Epidermal melanocyte (primary cell): ENCODE results near the gene GPR6.

Experiments
- DNase-seq: peaks from one replicate; pipeline ENCODE4 v3.0.0; 2011; ENCODE audit warnings: low spot score; ENCODE audit not compliant: insufficient read length

The GPR6 gene, protein sequence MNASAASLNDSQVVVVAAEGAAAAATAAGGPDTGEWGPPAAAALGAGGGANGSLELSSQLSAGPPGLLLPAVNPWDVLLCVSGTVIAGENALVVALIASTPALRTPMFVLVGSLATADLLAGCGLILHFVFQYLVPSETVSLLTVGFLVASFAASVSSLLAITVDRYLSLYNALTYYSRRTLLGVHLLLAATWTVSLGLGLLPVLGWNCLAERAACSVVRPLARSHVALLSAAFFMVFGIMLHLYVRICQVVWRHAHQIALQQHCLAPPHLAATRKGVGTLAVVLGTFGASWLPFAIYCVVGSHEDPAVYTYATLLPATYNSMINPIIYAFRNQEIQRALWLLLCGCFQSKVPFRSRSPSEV

DNA sequence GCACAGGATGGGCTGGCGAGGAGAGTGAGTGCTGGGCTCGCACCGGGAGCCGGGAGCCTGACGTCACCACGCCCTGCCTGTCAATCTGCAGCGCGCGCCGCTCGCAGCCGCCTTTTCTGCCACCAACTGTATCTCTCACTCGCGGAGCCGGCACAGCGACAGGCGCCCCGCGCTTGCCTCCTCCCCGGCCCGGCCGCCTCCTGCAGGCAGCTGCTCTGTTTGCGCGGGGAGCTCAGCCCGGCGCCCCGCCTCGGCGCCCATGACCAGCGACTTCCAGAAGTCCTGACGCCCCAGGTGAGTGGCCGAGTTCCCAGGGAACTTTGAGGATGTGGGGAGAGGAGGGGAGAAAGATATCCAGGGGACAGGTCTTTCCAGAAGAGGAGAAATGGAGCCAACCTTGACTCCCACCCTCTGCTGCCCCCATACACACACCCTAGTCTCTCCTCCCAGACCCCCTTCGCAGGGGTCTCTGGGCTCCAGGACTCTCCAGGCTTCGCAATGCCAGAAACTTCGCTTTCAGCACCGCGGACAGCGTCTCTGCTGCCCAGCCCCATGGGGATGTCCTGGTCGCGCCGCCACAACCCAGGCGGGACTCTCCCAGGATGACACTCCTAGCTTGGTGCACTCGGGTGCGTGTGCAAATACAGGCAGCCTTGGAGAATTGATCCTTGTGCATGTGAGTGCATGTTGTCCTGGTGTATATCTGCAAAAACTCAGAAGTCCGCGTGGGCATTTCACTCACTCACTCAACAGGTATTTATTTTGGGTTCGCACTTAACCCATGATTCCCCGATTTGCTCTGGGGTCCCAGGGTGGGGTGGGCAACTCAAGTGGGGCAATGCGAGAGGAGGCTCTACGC lies at the start of gene GPR6:
Gene GPR6, plus strand, starts transcription at position 138 of the 859 bp plus-strand sequence. CDS start 802 bp downstream, outside the sequence.
- no peak for DNase-seq

DNA sequence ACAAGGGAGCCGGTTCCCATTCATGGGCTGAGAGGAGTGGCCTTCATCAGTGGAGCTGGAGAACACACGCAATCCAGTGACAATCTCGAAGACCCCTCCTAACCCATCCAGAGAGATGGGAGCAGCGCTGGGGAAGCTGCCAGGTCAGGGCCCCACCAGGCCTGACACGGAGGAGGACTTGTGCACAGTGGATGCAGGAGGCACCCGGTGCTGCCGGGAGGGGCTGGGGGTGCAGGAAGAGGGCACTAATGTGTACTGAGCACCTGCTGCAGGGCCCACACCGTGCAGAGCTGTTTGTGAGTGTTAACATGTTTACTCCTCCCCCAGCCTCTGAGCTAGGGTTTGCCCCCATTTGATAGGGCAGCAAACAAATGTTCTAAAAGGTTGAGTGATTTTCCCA lies 43.8 kb upstream of the GPR6 start:
- no peak for DNase-seq

DNA sequence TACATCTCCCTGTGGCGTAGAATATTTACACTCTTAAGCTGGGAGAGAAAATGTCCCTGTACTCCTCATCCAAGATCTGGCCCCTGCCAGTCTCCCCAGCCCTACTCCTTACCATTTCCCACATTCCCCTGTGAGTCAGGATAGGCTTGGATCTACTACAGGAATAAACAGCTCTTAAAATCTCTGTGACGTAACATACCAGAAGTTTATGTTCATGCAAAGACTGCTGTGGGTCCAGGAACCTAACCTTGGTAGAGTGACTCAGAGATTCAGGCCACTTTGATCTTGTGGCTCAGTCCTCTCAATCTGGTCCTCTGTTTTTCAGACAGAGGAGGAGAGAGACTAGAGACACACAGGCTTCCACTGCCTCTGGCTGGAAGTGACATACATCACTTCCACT lies 38.5 kb upstream of the GPR6 start:
- DNase-seq, result no peak

DNA sequence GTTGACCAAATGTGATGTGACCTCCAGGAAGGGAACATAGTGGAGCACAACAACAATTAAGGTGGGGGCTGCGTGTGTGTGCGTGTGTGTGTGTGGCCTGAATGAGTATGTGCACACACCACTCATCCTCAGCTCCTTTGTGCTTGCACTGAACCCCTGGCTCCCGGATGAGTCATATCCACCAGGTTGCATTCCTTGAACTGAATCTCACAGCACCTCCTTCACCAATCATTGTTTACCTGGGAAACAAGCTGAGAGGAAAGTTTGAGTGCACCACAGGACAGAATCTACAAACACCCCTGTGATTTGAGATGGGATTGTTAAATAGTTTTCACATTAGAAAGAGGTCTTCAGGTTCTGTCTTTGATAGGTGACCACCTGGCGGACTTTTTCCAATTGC lies 33.7 kb upstream of the GPR6 start:
- no peak for DNase-seq

DNA sequence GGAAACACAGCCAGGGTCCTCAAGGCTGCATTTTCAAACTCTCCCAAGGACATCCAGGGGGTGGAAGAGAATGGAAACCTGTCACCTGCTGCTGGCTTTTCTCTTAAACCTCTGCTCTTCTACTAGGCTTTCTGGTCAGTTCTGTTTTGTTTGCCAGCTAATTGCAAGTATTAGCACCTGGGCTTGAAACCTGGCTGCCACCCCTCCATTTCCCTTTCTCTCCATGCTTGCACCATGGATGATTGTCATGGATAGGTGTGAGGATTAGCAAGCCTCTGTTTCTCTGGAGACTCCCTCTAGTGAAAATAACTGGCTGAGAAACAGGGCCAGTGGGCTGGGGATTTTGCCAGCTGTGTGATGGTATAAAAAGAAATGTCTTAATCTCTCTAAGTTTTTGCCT lies 33.0 kb upstream of the GPR6 start:
- DNase-seq, result no peak

DNA sequence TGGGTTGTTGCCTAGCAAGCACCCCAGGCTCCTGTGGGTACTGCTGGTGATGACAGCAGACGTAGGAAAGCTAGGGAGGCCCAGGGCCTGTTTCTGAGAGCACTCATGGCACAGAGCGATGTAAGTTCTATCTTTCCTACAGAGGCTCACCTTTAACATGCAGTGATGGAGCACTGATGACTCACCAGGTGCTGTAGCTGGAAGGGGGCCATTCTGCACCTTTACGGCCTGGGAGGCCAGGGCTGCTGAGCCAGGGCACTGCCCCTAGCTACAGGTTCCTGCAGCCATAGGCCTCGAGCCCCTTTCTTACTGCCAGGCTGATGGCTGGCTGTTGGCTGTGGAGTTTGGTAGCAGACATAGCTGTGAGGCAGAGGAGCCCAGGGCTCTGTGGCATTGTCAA lies 31.1 kb upstream of the GPR6 start:
- DNase-seq, result no peak

DNA sequence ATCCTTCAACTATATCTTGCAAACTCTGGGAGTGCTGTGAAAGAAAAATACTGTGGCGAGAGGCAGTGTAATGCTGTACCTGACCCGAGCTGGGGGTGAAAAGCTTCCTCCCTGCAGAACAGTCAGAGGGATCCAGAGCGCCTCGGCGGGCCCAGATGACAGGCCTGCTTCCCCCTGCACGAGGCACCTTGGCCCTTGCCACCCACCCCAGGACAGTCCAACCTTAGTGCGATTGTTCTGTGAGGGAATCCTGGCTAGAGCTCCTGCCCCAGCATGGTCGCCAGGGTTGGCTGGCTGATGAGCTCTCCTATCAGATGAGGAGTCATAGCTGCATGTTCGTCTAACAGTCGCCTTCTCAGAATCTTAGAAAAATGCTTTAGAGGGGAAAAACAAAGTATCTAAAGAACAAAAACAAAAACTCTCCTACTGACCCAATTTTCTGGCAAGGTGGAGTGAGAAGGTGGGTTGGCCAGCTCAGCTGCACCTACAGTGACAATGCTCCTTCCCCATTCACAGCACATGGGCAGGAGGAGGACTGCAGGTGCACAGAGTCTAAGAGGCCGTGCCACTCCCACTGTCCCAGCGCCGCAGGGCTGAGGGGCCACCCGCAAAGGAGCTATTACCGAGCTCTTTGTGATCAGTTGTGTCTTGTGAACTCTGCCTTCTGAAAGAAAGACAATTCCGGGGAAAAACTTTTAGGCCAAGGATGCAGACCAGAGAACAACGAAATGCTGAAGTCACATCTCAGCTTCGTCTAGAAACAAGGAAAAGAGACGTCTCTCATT lies 28.6 kb upstream of the GPR6 start:
- no peak for DNase-seq

DNA sequence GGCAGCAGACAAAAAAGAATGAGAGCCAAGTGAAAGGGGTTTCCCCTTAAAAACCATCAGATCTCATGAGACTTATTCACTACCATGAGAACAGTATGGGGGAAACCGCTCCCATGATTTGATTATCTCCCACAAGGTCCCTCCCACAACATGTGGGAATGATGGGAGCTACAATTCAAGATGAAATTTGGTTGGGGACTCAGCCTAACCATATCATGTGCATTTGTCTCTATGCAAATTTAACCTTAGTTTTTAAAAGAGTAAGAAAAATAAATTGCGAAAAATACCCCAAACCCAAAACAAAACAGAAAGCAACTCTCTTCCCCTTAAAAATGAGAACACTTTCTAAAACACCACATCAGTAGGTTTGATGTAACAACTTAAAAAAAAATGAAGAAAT lies 22.6 kb upstream of the GPR6 start:
- DNase-seq, result no peak

DNA sequence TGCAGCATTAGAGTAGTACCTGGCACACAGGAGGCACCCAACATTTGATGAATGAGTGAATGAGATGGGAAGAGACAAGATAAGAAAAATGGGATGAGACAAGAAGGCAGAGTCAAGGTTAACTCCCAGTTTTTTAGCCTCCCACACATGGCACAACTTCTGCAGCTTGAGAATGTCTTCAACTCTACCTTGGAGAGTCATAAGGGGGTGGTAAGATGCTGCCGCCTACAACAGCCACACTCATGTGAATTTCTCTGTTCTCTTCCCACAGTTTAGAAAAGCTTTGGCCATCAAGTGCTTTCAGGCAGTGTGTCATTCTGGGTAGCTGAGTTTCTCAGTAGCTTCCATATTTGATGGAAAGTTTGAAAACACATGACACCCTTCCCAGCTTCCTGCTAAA lies 19.5 kb upstream of the GPR6 start:
- DNase-seq, result no peak

DNA sequence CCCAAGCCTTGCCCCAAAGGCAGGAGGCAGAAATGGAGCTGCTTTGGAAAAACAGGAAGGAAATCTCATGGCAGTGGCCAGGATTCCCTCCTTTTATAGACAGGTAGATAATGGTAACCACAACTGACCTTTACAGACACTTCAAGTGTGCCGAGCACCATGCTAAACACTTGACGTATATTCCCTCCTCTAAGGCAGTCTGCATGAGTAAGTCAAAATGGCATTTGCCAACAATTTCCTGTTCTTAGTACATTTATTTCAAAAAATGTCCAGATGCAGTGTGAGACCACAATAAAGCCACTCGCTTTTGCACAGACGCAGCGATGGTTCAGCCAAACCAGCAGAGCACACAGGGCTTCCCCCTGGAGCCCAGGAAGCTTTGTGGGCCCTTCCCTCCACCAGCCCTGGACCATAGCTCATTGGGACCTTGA lies 16.5 kb upstream of the GPR6 start:
- DNase-seq, result no peak

DNA sequence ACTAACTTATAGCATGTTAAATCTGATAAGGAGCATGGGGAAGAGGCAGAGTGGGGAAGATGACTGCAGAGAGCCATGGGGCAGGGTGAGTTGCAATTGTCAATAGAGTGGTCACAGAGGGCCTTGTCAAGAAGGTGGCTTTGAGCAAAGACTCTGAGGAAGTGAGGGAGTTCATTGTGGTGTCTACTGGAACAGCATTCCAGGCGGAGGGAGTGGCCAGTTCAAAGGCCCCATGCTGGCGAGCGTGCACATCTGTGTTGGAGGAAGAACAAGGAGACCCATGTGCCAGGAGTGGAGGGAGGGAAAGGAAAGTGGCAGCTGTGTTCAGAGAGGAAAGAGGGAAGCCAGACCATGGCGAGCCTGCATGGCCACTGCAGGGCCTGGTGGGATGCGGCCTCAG lies 15.8 kb upstream of the GPR6 start:
- no peak for DNase-seq

DNA sequence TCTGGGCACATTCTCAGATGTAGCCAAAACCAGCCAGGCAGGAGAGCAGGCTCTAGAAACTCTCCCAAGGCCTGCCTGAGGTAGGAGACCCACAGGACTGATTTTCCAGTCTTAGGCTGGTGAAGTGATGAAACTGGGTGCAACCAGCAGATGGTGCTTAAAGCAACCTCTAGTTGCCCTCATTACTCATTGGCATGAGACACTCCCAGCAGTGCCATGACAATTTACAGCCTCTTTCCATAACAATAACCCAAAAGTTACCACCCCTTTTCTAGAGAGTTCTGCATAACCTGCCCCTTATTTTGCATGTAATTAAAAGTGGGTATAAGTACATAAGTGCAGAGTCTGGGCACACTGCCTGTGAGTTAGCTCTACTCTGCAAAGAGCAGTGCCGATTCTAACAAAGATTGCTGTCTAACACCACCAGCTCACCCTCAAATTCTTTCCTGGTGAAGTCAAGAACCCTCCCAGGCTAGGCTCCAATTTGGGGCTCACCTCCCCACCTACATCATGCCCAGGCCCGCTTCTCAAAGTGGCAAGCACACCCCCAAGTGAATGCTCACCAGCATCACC lies 14.4 kb upstream of the GPR6 start:
- no peak for DNase-seq

DNA sequence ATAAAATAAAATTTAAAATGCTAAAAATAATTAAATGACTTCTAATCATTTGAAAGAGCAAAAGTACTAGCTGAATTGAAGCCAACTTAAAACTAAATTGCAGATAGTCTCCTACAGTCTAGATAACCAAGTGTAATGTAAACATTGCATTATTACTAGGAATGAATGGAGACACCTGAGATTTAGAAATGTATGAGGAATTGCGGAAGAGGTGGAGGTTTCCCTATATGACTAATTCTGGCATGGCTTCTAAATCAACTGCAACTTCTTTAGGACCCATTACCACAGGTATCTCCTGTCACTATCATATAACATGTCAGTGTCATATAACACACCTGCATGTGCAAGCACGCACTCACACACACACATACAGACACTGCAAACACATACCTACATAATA lies 13.2 kb upstream of the GPR6 start:
- DNase-seq, result no peak

DNA sequence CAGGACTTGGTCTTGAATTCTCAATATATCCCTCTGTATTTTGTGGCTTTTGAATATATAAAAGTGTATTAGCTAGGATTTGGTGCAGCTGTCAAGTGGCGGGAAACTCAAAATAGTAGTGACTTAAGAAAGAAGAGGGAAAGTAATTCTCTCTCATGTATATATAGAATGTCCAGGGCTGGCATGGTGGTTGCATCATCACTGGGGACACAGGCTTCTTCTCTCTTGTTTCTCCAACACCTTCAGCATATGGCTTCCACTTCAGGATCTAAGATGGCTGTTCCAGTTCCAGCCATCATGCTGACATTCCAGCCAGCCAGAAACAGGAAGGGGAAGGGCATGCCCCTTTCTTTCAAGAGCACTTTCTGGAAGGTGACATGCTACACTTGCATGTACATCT lies 11.8 kb upstream of the GPR6 start:
- no peak for DNase-seq

DNA sequence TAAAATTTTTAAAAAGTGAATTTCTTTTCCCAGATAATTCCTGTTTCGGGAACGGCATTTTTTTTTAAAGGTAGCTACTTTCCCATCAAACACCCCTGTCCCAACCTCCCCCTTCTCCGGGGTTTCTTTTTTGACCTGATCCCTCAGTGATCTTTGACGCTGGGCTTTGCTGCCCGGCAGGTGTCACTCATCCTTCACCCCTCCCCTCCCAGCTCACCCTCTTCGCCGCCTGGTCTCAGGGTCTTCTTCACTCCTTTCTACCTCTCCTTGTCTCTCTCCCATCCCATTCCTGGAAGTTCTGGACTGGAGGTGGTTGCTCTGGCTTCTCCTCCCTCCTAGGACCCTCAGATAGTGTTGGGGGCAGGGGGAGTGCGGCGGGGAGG lies 329 bp upstream of the GPR6 start:
- no peak for DNase-seq

DNA sequence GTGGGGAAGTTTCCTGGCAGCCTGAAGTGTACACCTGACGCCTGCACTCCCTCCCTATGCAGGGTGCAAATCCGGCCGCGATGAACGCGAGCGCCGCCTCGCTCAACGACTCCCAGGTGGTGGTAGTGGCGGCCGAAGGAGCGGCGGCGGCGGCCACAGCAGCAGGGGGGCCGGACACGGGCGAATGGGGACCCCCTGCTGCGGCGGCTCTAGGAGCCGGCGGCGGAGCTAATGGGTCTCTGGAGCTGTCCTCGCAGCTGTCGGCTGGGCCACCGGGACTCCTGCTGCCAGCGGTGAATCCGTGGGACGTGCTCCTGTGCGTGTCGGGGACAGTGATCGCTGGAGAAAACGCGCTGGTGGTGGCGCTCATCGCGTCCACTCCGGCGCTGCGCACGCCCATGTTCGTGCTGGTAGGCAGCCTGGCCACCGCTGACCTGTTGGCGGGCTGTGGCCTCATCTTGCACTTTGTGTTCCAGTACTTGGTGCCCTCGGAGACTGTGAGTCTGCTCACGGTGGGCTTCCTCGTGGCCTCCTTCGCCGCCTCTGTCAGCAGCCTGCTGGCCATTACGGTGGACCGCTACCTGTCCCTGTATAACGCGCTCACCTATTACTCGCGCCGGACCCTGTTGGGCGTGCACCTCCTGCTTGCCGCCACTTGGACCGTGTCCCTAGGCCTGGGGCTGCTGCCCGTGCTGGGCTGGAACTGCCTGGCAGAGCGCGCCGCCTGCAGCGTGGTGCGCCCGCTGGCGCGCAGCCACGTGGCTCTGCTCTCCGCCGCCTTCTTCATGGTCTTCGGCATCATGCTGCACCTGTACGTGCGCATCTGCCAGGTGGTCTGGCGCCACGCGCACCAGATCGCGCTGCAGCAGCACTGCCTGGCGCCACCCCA lies 1.2 kb downstream of the GPR6 start:
- no peak for DNase-seq

DNA sequence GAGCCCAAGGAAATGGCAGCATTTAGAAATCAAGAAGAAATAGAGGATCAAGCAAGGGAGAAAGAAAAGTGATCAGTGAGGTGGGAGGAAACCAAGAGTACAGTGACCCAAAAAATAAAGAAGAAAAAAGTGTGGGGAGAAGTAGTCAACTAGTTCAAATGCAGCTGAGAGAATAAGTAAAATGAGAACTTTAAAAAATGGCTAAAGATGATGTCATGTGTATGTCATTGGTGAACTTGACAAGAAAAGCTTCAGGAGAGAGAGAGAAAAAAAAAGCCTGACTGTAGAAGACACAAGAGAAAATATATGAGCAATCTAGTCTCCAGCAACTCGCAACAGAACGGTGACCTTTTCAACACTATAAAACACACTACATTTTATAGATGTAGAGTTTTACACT lies 6.3 kb downstream of the GPR6 start:
- no peak for DNase-seq

DNA sequence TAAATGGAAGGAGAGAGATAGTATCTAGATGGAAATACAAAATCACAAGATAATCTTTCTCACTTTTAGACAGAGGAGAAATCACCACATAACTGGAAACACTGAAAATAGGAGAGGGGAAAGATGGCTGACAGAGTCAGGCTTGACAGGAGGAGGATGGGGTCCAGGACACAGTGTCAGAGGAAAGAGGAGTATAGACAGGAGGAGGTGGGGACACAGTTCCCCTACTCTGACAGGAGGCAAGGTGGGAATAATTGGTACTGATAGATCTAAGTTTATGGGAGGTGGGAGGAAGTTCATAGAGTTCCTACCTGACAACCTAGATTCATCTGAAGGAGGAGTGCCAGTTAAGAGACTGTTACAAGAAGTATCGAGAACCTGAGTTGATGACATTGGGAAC lies 9.1 kb downstream of the GPR6 start:
- DNase-seq, result no peak

DNA sequence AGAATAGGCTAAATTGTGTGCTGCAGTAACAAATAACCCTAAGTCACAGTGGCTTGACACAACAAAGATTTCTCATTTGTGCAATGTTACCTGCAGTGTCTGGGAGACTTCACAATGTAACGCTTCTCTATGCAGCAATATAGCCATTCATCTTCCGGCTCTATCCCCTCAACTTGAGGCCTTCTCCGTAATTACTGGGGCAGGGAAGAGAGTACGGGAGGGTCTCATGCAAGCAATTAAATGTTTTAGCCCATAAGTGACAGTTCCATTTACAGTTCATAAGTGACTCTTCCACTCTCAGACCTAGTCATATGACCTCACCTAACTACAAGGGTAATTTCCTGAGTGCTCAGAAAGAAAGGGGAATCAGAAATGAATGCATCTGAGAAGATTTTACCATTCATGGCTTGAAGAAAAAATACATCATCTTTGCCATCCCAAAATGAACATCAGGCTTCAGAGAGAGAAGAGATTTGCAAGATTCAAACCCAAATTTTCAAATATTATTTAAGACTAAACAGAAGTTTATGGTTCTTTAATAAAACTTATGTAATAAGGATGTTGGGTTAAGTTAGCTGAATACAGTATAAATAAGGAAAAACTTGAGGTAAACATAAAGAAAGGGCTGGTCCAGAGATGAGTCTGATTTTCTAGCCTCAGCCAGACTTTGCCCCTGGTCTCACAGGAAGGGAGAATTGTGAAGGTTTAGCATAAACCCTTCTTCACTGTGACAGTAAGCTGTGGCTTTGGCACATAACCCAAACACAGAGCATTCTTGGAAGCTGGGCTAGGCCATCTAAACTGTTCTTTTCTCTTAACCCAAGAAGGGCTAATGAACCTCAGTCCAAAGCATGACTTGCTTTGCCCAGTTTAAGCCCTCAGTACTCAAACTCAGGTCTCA lies 13.3 kb downstream of the GPR6 start:
- no peak for DNase-seq
